Measurements from ENCODE around the gene GLIPR2.
"Not testable (repeated sequence)": the region's sequence is repeated elsewhere in the genome, so short reads cannot be mapped to it uniquely, and the experiment has no call there.

Gene GLIPR2, protein sequence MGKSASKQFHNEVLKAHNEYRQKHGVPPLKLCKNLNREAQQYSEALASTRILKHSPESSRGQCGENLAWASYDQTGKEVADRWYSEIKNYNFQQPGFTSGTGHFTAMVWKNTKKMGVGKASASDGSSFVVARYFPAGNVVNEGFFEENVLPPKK

DNA sequence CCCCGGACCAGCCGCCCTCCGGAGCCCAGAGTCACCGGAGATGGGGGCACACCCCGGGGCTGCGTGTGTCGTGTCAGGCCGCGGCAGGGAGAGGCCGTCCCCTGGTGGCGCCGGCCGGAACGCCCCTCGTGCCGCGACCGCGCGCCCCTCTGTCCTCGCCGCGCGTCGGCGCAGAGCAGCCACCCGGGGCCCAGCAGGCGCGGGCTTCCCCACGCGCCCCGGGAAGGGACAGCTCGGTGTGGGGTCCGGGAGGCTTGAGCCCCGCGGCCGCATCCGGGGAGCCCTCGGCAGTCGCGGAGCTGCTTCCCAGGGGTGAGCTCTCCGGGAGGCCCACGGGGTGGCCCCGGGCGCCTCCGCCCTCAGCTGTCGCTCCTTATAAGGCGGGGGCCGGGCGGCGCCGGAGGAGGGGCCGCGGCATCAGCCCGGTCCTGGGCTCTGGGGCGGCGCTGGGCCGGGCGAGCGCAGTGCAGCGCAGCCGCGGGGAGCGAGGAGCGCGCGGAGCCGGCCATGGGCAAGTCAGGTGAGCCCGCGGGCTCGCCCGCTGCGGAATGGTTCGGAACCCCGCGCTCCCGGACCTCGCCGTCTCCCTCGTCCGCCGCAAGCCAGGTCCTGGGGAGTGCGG is at the start of gene GLIPR2:
Gene GLIPR2 (plus strand): TSS at position 462 of the 622 bp plus-strand sequence. CDS start 46 bp downstream, at position 508.
- no peak for DNase-seq (ENCODE audit: low read depth in 2 of 2)

GRCh38 chr9:36087054-36087453 is 49.5 kb upstream of the GLIPR2 start:
- not testable (repeated sequence) for DNase-seq (ENCODE audit: low read depth in 2 of 2)

DNA sequence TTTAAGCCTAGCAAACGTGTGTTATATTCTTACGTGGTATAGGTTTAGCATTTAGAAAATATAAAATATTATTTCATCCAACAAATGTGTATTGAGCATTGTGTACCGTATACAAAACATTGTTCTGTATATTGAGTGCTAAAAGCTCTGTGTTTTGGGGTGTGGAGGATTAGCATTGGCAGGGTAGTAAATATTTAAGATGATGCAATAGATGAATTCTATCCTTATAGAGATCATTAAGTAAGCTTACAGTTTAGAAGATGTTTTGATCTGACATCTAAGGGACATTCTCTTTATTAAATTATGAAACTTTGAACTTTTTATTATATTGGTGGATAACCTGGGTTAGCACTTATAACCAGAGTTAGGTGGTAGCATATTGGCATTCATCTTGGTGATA is 48.5 kb upstream of the GLIPR2 start:
- DNase-seq (ENCODE audit: low read depth in 2 of 2): no peak

DNA sequence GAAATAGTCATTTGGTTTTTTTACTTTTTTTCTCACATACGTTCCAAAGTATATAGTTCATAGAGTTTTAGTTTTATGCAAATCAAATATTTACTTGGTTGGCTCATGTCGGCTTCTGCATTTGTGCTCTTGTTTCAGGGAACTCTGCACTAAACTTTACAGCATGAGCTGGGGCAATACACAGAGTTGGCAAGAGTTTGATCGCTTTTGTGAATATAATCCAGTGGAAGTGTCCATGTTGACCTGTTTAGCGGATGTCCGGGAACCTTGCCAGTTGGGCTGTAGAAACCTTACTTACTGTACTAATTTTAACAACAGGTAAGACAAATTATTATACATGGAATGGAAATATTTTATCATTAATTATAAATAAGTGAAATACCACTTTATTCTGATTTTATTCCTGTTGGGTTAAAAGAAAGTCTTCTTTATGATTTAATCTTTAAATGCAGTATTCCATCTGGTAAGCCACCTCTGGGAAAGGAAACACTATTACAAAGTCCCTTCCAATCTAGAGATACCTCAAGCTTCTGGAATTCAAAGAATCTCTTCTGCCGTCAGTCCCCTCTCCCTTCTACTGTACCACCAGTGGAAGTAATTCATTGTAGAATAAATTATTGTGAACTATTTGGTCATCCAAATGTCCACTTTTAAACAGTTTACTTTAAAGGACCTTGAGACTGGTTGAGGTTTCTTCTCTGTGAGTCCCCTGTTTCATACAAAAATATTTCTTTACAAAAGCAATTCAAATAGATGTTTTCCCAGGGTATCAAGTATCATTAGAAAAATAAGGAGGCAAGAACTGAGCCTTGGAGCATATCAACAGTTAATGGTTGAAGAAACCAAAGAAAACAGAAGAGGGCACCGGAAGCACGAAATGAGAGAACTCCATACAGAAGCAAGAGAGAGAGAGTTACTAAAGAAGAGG is 45.2 kb upstream of the GLIPR2 start:
- no peak for DNase-seq (ENCODE audit: low read depth in 2 of 2)

DNA sequence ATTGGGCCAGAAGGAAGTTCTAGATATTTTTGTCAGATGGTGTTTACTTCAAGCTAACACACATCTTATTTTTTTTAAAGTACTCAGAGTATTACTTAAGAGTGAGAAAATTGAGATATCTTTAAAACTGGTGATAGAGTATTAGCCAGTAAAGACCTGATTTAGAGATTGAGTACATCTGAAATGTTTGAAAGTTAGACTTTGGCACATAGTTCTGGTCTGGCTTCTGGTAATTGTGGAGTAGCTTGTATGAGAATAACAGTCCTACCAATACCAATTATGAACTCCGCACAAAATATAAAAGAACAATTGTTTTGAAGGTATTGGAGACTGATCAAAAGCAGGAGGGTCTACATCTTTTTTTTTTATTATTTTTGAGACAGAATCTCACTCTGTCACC is 44.5 kb upstream of the GLIPR2 start:
- no peak for DNase-seq (ENCODE audit: low read depth in 2 of 2)

DNA sequence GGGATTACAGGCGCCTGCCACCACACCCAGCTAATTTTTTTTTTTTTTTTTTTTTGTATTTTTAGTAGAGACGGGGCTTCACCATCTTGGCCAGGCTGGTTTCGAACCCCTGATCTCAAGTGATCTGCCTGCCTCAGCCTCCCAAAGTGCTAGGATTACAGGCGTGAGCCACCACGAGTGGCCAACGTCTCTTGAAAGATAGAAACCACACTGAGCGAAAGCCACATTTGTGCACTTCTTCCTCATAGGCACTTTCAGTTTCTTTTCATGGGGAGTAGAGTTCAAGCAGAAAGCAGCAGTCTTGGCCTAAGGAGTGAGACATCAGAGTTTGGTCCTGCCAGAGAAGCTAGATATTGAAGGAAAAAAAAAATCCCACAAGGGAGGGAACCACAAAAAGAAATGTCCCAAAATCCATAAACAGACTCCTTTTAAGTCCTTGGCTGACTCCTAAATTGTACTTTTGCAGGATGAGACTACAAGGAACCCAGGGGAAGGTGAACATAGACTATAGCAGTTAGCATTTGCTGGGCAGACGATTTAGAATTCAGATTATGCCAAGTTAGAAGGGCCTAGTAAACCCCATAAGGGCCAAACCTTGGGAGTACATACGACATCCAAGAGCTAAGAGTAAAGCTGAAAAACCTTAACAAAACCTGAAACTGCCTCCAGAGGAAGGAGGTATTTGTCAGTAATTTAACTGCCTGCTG is 43.9 kb upstream of the GLIPR2 start:
- no peak for DNase-seq (ENCODE audit: low read depth in 2 of 2)

DNA sequence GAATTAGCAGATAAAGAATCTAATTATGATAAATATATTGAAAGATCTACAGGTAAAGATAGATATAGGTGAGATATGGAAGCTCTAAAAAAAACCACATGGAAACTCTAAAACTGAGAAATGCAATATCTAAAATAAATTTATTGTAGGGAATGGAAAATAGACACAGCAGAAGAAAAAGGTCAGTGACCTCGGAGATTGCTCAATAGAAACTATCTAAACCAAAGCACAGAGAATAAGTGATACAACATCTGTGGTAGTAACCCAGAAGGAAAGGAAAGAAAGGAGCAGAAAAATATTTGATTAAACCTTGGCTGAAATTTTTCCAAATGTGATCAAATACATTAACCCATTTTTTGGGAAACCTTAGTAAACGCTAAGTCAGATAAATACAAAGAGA is 43.1 kb upstream of the GLIPR2 start:
- no peak for DNase-seq (ENCODE audit: low read depth in 2 of 2)

DNA sequence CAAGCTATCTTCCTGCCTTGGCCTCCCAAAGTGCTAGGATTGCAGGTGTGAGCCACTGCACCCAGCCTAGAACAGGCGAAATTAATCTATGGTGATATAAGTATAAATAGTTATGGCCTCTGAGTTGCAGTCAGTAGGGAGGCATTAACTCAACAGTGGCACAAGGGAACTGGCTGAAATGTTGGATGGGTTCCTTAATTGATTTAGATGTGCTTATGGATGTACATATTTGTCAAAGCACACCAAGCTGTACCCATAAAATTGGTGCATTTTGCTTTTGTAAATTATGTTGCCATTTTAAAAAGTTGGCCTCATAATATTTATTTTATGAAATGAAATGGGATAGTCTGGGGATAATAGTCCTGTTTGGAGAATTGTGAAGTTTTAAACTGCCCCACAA is 36.8 kb upstream of the GLIPR2 start:
- DNase-seq (ENCODE audit: low read depth in 2 of 2): no peak

DNA sequence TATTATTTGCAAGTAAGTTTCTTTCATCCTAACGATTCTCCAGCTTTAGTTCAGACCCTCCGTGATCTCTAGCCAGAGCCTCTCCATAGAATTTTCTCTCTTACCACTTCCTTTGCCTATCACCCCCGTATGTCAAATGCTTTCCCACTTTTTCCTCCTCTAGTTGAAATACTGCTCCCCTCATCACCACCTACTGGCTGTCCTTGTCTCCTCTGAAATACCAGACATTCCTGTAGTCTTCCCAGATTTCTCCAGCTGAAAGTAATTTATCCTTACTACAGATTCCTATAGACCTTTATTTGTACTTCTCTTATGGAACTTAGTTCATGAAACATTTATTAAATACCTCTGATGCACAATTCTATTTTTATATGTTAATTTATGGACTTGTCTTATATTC is 36.0 kb upstream of the GLIPR2 start:
- DNase-seq (ENCODE audit: low read depth in 2 of 2): peak; percentile 85 to 87

- peak; percentile 99 for DNase-seq (ENCODE audit: low read depth in 2 of 2)
Observed at GRCh38 chr9:36101916-36102741, 34.4 kb upstream of the GLIPR2 start.

- DNase-seq (ENCODE audit: low read depth in 2 of 2): no peak
Observed at GRCh38 chr9:36102742-36103495, 33.6 kb upstream of the GLIPR2 start.

GRCh38 chr9:36109071-36109470 is 27.5 kb upstream of the GLIPR2 start:
- DNase-seq (ENCODE audit: low read depth in 2 of 2): no peak

GRCh38 chr9:36110434-36110833 is 26.1 kb upstream of the GLIPR2 start:
- no peak for DNase-seq (ENCODE audit: low read depth in 2 of 2)

GRCh38 chr9:36112516-36112915 is 24.0 kb upstream of the GLIPR2 start:
- no peak for DNase-seq (ENCODE audit: low read depth in 2 of 2)

DNA sequence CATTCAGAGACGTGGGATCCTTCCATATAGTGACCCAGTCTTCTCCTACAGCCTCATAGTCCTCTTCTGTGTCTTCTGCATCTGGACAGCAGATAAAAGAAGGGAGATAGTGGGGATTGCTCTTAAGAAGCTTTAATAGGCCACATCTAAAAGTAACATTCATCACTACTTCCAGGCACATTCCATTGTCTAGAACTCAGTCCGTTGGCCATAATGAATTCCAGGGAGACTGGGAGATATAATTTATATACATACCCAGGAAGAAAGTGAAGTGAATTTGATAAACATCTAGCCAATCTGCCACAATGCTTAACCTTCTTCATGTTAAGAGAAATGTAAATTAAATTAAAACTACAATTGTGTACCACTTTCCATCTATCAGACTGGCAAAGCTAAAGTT is 22.5 kb upstream of the GLIPR2 start:
- no peak for DNase-seq (ENCODE audit: low read depth in 2 of 2)

DNA sequence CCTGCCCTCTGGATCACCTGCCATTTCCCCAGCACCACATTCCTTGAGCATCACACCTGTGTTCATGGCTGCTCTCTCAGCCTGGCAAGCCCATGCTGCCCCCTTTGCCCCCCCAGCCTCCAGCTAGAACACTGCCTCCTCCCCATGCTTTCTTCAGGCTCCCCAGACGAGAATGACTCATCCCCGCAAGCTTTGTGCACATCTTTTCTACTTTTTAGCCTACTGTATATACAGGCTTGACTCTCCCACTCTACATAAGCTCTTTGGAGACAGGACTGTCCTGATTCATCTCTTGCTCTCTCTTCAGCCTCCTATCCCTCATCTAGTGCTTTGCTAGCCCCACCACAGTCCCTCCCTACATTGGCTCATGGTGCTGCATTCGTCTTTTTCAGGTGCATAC is 19.9 kb upstream of the GLIPR2 start:
- DNase-seq (ENCODE audit: low read depth in 2 of 2): no peak

DNA sequence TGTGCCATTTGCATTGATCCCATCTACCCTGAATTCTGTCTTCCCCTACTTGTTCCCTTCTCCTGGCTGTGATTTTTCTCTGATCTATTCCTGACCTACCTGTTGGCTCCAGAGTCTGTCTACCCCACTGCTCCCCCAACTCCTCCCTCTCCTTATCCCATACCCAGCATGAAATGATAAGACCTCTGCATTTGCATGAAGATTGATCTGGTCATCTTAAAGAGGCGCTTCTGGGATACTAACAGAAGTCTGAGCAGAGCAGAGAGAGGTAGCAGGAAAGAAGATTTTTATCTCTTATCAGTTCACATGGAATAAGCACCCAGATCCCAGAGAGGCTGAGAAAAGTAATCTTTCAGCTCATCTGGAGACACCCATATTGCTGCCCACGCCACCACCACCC is 18.3 kb upstream of the GLIPR2 start:
- DNase-seq (ENCODE audit: low read depth in 2 of 2): no peak

DNA sequence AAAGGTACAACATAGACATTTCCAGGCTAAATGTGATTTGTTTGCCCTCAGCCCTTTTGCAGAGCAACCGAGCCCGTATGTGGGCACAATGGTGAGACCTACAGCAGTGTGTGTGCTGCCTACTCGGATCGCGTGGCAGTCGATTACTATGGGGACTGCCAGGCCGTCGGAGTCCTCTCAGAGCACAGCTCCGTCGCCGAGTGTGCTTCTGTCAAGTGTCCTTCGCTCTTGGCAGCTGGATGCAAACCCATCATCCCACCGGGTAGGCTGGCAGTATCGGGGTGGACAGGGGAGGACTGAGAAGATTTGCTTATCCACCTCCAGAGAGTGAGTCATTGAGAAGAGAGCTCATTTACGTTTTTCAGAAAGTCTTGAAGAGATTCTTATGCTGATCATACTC is 17.8 kb upstream of the GLIPR2 start:
- DNase-seq (ENCODE audit: low read depth in 2 of 2): no peak

- DNase-seq (ENCODE audit: low read depth in 2 of 2): no peak
Observed at GRCh38 chr9:36119476-36119875, 17.1 kb upstream of the GLIPR2 start.

DNA sequence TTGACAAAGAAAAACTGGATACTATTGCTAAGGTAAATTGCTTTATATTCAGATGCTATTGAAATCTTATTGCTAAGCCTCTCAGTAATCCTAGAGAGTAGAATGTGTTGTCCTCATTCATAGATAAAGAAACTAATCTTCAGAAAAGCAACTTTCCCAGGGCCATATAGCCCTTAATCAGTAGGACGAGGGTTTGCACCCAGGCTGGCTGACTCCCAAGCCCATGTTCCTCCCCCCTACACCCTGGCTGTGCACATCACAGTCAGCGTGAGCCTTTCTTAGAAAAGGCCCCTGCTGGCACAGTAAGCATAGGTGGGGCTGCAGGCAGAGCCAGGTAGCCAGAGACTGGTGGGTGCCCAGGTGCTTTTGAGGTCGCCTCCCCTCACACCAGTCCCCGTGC is 15.8 kb upstream of the GLIPR2 start:
- DNase-seq (ENCODE audit: low read depth in 2 of 2): no peak

DNA sequence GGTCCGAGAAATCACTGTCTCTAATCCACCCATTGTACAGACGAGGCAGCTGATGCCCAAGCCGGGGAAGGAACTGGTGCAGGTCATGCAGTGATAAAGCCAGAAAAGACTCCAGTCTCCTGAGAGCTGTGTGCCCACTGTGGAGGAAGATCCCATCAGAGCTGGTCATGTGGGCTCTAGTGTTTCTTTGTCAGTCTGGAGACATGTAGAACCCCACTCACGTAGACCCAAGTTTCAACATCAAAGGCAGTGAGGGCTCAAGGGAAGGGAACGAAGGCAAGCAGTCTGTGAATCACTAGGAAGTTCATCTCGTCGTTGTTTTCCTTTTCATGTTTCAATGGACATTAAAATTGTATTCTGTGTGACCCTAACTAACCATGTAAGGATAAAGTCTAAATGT is 14.6 kb upstream of the GLIPR2 start:
- DNase-seq (ENCODE audit: low read depth in 2 of 2): no peak
